Measurements from ENCODE around the gene HIP1. TPM values are rescaled to one million over a fixed set of nuclear protein-coding genes. Genes with fewer than 3 reads are reported as not detected.
"Not testable (repeated sequence)": the region's sequence is repeated elsewhere in the genome, so short reads cannot be mapped to it uniquely, and the experiment has no call there.

HIP1 gene
- total and polyA plus RNA-seq, 3 experiments from 2014 or later: 6.1 to 7.4 (median 6.7) TPM

DNA sequence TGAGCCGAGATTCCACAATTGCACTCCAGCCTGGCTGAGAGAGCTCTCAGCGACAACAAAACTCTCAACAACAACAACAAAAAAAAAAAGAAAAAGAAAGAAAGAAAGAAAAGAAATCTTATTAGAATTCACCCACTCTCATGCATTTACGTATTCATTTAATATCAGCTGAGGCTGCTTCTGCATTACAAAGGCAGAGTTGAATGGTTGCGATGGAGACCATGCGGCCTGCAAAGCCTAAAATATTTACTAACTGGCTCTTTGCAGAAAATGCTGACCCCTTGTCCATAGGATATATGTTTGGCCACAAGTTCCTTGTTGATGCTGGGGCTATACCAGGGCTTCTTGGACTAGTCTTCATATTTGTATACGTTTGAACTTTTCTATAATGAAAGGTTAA lies 137.2 kb downstream of the HIP1 start:
- CTCF ChIA-PET: no interaction called here
- Mint-ChIP-seq H3K4me1 (peaks cover 3 to 9% (median 4%) of the 10 kb centered on the region in 3 donors), H3K27ac (no peak overlapping the region), H3K9me3 (no peaks in the 10 kb centered on the region), H3K27me3 (no peaks in the 10 kb centered on the region), H3K36me3 (peaks cover 0 to 2% (median 0%) of the 10 kb centered on the region in 3 donors), H3K4me3 (no peak overlapping the region)
- Histone ChIP-seq H3K4me3 (ENCODE audit: low read length) (no peak overlapping the region), H3K27ac (ENCODE audit: low read depth, low read length) (no peak overlapping the region), H3K27me3 (ENCODE audit: insufficient read depth, low read length, poor library complexity, severe bottlenecking) (no peaks in the 10 kb centered on the region), H3K4me1 (ENCODE audit: insufficient read depth, low read length) (no peaks in the 10 kb centered on the region), H3K9me3 (ENCODE audit: low read length) (no peaks in the 10 kb centered on the region), H3K36me3 (ENCODE audit: insufficient read depth, low read length) (no peaks in the 10 kb centered on the region)
- POLR2A ChIA-PET: interaction anchor here (0.6 kb wide), 1 partner anchor 1926 kb away, joined by 6 read pairs; no protein-coding TSS in a partner anchor
- no peak for DNase-seq

DNA sequence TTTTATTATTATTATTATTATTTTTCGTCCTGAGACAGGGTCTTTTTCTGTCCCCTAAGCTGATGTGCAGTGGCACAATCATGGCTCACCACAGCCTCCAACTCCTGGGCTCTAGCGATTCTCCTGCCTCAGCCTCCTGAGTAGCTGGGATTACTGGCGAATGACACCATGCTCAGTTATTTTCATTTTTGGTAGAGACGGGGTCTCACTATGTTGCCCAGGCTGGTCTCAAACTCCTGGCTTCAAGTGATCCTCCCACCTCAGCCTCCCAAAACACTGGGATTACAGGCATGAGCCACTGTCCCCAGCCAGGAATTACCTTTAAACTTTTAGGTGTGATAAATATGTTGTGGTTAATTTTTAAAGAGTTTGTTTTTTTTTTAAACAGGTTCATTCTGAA lies 138.0 kb downstream of the HIP1 start:
- H3K27me3 ChIP-seq (ENCODE audit: insufficient read depth, low read length, poor library complexity, severe bottlenecking); H3K9me3 Mint-ChIP-seq; CTCF ChIA-PET; DNase-seq; H3K27ac ChIP-seq (ENCODE audit: low read depth, low read length); H3K4me3 ChIP-seq (ENCODE audit: low read length); H3K36me3 Mint-ChIP-seq; H3K27ac Mint-ChIP-seq; H3K9me3 ChIP-seq (ENCODE audit: low read length); H3K4me1 Mint-ChIP-seq; H3K27me3 Mint-ChIP-seq; H3K4me3 Mint-ChIP-seq; H3K36me3 ChIP-seq (ENCODE audit: insufficient read depth, low read length); H3K4me1 ChIP-seq (ENCODE audit: insufficient read depth, low read length): not testable (repeated sequence)
- POLR2A ChIA-PET: interaction anchor here (0.5 to 0.6 kb wide), 2 partner anchors 88 to 1926 kb away, joined by 5 to 6 read pairs; no protein-coding TSS in a partner anchor

DNA sequence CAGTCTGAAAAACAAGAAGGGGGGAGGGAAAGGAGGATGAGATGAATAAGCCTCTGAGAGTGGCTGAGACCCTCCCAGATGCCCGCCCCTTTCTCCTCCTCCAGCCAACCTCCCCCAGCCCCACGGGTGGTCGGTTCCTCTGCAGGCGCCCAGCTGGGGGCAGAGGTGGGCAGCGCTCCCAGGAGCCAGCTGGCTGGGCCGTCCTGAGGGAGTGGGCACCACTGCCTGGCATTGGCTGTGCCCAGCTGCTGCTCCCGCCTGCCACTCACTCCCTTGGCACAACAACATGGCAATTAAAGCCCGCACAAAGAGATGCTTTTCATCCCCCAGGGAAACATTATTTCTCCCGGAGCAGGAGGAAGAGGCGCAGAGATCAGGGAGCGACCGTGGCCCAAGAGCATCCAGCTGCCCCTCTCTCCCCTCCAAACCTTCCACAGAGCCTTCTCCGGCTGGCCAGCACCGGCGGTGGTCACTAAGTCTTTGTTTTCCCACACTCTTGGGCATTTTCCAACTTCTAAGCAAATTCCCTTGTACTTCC lies 139.4 kb downstream of the HIP1 start:
- Mint-ChIP-seq H3K9me3 (no peaks in the 10 kb centered on the region), H3K27me3 (no peaks in the 10 kb centered on the region), H3K27ac (peak overlapping the region in 1 of 8 donors; percentile 92), H3K4me1 (peaks cover 3 to 9% (median 9%) of the 10 kb centered on the region in 3 donors), H3K36me3 (peaks cover 2 to 4% (median 3%) of the 10 kb centered on the region in 3 donors), H3K4me3 (no peak overlapping the region)
- no peak for DNase-seq
- Histone ChIP-seq H3K9me3 (ENCODE audit: low read length) (no peaks in the 10 kb centered on the region), H3K4me1 (ENCODE audit: insufficient read depth, low read length) (no peaks in the 10 kb centered on the region), H3K36me3 (ENCODE audit: insufficient read depth, low read length) (no peaks in the 10 kb centered on the region), H3K4me3 (ENCODE audit: low read length) (no peak overlapping the region), H3K27ac (ENCODE audit: low read depth, low read length) (no peak overlapping the region), H3K27me3 (ENCODE audit: insufficient read depth, low read length, poor library complexity, severe bottlenecking) (no peaks in the 10 kb centered on the region)
- ChIA-PET POLR2A (no interaction called here), CTCF (no interaction called here)

GRCh38 chr7:75596727-75597614 lies 141.8 kb downstream of the HIP1 start:
- no peaks in the 10 kb centered on the region for H3K9me3 Mint-ChIP-seq
- H3K4me3 Mint-ChIP-seq: no peak overlapping the region
- Histone ChIP-seq H3K27me3 (ENCODE audit: insufficient read depth, low read length, poor library complexity, severe bottlenecking) (no peaks in the 10 kb centered on the region), H3K4me3 (ENCODE audit: low read length) (no peak overlapping the region), H3K4me1 (ENCODE audit: insufficient read depth, low read length) (no peaks in the 10 kb centered on the region), H3K9me3 (ENCODE audit: low read length) (no peaks in the 10 kb centered on the region), H3K36me3 (ENCODE audit: insufficient read depth, low read length) (no peaks in the 10 kb centered on the region), H3K27ac (ENCODE audit: low read depth, low read length) (no peak overlapping the region)
- peak overlapping the region in 2 of 8 donors; percentile 6 to 12 for H3K27ac Mint-ChIP-seq
- peaks cover 3 to 9% (median 9%) of the 10 kb centered on the region in 3 donors for H3K4me1 Mint-ChIP-seq
- POLR2A ChIA-PET: no interaction called here
- H3K36me3 Mint-ChIP-seq: peaks cover 4 to 10% (median 4%) of the 10 kb centered on the region in 3 donors
- H3K27me3 Mint-ChIP-seq: no peaks in the 10 kb centered on the region
- CTCF ChIA-PET: no interaction called here
- DNase-seq: no peak

DNA sequence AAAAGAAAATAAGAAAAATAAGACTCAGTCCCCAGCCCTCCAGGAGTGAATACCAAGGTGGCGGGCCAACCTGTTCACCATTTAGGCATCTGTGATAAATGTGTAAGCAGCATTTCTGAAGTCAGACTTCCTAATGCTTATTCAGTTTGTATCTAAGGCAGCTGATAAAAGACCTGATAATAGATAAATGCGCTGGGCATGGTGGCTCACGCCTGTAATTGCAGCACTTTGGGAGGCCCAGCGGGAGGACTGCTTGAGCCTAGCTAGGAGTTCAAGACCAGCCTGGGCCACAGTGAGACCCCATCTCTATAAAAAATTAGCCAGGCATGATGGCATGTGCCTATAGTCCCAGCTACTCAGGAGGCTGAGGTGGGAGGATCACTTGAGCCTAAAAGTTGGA lies 143.0 kb downstream of the HIP1 start:
- H3K27ac Mint-ChIP-seq: no peak overlapping the region

GRCh38 chr7:75593500-75594184 lies 145.1 kb downstream of the HIP1 start:
- H3K27ac ChIP-seq (ENCODE audit: low read depth, low read length); H3K4me1 Mint-ChIP-seq; DNase-seq; H3K27ac Mint-ChIP-seq; H3K4me3 Mint-ChIP-seq; H3K27me3 ChIP-seq (ENCODE audit: insufficient read depth, low read length, poor library complexity, severe bottlenecking); CTCF ChIA-PET; POLR2A ChIA-PET; H3K9me3 ChIP-seq (ENCODE audit: low read length); H3K27me3 Mint-ChIP-seq; H3K4me1 ChIP-seq (ENCODE audit: insufficient read depth, low read length); H3K4me3 ChIP-seq (ENCODE audit: low read length); H3K36me3 ChIP-seq (ENCODE audit: insufficient read depth, low read length); H3K9me3 Mint-ChIP-seq: not testable (repeated sequence)
- H3K36me3 Mint-ChIP-seq: peaks cover 12 to 22% (median 18%) of the 10 kb centered on the region in 3 donors

More for the DNA sequence above, 143.0 kb downstream of the HIP1 start:
- no peaks in the 10 kb centered on the region for H3K27me3 Mint-ChIP-seq
- no peaks in the 10 kb centered on the region for H3K36me3 ChIP-seq (ENCODE audit: insufficient read depth, low read length)
- H3K4me3 ChIP-seq (ENCODE audit: low read length): no peak overlapping the region
- H3K4me1 ChIP-seq (ENCODE audit: insufficient read depth, low read length): no peaks in the 10 kb centered on the region
- ChIA-PET CTCF (no interaction called here), POLR2A (no interaction called here)
- no peaks in the 10 kb centered on the region for H3K9me3 ChIP-seq (ENCODE audit: low read length)
- no peaks in the 10 kb centered on the region for H3K9me3 Mint-ChIP-seq
- no peak overlapping the region for H3K4me3 Mint-ChIP-seq
- no peak overlapping the region for H3K27ac ChIP-seq (ENCODE audit: low read depth, low read length)
- DNase-seq: no peak
- H3K27me3 ChIP-seq (ENCODE audit: insufficient read depth, low read length, poor library complexity, severe bottlenecking): no peaks in the 10 kb centered on the region
- H3K4me1 Mint-ChIP-seq: peaks cover 3 to 9% (median 9%) of the 10 kb centered on the region in 3 donors
- peaks cover 7 to 15% (median 10%) of the 10 kb centered on the region in 3 donors for H3K36me3 Mint-ChIP-seq

- CTCF ChIA-PET: no interaction called here
These were observed 147.1 kb downstream of the HIP1 start for GRCh38 chr7:75591467-75592255.

More at GRCh38 chr7:75591467-75592255, 147.1 kb downstream of the HIP1 start:
- Mint-ChIP-seq H3K4me3 (no peak overlapping the region), H3K4me1 (peaks cover 0 to 4% (median under 1%) of the 10 kb centered on the region in 3 donors), H3K27me3 (no peaks in the 10 kb centered on the region), H3K9me3 (no peaks in the 10 kb centered on the region), H3K27ac (no peak overlapping the region), H3K36me3 (peaks cover 15 to 27% (median 21%) of the 10 kb centered on the region in 3 donors)
- Histone ChIP-seq H3K4me3 (ENCODE audit: low read length) (no peak overlapping the region), H3K27ac (ENCODE audit: low read depth, low read length) (no peak overlapping the region), H3K36me3 (ENCODE audit: insufficient read depth, low read length) (no peaks in the 10 kb centered on the region), H3K4me1 (ENCODE audit: insufficient read depth, low read length) (no peaks in the 10 kb centered on the region), H3K27me3 (ENCODE audit: insufficient read depth, low read length, poor library complexity, severe bottlenecking) (no peaks in the 10 kb centered on the region), H3K9me3 (ENCODE audit: low read length) (no peaks in the 10 kb centered on the region)
- POLR2A ChIA-PET: no interaction called here
- DNase-seq: no peak

All from CD8-positive, alpha-beta memory T cell (primary cell).